HuH-7.5 (cell line): ENCODE measurements around the gene RSPO3.
A peak's percentile ranks its signal among the peaks of the same experiment; 100 is the strongest.

Experiments
- DNase-seq: peaks from one replicate; pipeline ENCODE4 v3.0.0; 2011; ENCODE audit warnings: low spot score

Gene RSPO3

DNA sequence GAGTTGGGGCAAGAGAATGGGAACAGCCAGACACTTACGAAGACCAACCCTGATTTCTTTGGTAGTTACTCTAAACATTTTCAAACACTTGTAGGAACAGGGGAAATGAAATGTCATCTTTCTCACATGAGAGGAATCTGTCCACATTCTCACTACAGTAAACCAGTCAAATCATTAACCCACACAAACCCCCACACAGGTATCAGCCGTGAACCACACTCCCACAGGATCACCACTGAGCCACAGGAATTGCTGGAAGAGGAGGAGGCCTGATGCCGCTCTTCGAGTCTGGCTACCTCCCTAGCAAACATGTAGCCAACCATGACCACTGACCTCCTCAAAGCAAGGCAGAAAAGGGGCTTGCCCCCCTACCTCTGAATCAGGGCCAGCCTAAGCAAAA lies 6.9 kb upstream of the RSPO3 start:
- no peak for DNase-seq

- no peak for DNase-seq
Observed at GRCh38 chr6:127114214-127114760, 4.2 kb upstream of the RSPO3 start.

DNA sequence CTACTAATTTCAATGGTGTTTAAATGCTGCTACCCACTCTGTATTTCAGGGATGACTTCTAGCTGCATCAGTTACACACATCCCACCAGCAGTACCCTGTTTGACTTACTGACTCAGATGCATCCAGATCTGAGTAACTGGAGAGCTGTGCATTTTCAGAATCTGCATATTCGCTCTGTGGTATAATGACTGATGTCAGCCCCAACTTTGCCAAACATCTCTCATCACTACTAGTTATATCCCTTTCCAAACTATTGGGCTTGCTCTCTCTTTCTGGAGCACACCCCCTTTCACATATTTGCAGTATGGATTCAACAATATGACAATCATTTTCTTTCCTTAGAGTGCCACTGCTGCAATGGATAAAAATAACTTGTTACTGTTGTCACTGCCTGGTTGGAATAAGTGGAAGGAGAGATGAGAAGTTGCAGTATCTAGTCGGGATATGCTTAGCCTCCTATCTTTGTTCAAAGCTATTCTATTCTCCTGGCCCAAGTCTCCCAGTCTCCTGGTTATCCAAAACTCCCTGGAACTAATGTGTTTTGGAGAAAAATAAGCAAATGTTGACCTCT lies 3.3 kb upstream of the RSPO3 start:
- DNase-seq, result no peak

- no peak for DNase-seq
Observed at GRCh38 chr6:127115746-127116145, 2.7 kb upstream of the RSPO3 start.

DNA sequence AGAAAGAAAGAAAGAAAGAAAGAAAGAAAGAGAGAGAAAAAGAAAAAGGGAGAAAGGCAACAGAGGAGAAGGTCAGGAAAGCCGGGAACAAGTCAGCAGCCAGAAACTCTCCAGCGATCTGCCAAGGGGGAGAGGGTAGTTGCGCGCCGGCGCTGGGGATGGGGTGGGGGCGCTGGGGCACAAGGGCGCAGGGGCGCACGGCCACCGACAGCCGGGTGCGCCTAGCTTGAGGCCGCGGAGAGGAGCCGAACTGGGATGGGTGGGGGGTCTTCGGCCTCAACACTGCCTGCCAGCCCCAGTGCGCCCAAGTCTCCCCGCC lies 533 bp upstream of the RSPO3 start:
- DNase-seq, result no peak

DNA sequence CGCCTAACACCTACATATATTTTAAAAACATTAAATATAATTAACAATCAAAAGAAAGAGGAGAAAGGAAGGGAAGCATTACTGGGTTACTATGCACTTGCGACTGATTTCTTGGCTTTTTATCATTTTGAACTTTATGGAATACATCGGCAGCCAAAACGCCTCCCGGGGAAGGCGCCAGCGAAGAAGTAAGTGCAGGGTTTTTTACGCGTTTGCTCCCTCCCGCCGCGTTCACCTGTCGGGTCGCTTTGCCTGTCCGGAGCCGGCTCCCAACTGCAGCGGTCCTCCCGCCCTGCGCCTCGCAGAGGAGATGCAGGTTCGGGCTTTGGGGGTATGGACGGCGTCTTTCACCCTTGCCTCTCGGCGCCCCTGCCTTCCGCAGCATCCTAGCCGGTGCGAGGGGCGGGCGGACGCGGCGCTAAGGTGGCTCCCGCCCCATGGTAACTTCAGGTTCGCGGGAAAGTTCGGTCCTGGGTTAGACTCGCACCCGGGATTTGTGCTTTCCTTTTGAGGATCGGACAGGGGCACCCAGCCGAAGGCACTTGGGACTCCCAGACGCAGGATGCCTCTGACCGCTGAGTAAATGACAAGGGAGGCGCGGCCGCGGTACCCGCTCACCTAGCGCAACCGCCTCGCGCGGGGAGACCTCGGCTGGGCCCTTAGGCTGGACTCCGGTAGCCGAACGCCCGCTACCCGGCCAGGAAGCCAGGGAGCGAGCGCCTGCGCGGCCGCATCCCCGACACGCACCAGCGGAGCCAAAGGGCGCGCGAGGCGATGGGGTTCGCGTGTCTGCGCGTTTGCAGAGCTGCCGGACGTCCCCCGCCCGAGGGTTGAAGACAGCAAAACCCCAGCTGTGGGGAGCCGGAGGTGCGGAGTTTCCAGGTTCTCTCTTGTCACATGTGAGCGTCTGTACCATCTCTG lies 891 bp downstream of the RSPO3 start:
- DNase-seq, result no peak

DNA sequence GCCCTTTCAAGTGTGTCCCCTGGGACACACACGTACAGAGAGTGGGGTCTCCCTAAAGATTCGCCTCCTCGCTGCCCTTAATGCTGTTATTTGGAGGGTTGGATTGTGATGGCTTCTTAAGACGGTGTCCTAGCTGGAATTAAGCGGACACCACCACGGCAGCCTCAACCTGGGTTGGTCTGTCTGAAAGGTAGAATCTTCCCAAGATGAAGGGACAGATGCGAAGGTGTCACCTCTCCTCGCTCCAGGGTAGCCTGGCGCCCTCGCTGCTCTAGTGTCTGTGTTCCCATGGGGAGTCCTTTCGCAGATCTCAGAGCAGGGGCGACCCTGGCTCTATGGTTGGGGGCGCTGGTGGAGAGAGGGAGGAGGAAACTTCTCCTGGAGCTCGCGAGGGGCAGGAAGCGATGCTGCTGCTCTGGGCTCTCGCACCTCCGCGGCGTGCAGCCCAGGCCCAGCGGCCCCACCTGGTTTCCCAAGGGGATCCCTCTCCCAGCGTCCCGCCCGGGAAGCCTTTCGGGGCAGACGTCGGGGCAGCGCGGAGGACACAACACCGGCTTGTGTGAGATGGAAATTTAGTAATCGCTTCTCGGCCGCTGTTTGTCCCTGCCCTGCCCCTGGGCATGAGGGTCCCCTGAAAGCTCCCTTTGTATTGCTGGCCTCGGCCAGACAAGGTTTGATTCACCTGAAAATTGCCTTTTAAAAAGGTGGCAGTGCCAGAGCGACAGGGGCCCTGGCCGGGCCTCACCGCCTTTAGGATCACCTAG lies 1.7 kb downstream of the RSPO3 start:
- DNase-seq, result no peak

DNA sequence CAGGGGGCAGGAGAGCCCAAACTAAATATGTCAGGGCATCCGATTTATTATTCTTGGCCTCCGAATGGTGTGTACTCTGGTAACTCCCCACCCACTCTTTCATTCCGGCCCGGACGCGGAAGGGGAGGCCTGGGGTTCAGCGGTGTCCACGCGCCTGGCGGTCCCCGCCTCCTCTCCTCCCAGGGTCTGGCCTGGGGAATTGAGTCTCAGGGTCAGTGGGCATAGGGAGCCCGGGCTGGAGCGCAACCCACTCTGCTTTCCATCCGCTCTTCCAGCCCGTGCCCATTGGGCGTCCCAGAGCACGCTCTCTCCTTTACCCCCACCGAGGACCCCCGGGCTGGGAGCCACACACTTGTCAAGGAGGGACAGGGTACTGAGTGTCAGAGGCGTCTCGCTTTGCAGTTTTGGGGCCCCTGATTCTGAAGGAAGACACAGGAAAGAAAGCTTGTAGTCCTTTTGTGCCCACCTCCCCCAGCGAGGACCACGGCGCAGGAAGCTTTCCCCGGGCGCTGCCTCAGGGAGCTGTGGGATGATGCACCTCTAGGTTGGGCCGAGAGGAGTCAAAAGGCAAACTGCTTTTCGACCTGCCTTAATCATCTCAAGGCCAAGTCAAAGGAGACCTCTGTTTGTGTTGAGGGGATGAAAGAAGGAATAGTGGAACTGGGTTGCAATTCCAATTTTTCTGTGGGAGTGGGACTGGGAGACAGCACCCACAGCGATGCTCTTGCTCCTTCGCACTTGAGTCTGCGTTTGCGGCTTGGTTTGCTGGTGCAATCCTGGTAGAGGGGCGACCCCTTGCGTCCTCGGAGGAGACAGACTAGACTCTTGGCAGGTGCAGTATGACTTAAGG lies 2.5 kb downstream of the RSPO3 start:
- peak; percentile 66 for DNase-seq

DNA sequence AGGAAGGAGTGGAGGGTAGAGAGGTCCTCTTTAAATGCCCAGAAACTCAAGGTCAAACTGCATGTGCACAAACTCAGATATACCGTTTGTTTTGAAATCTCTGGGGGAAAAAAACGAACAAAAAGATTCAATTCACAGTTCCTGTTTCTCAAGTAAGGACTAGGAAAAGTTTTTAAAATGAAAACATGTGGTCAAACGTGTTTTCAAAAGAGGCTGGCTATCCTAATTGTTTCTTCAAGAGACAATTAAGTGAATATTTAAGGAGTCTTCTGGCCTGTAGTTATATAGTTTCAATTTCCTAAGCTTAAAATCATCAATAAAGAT lies 3.1 kb downstream of the RSPO3 start:
- no peak for DNase-seq

DNA sequence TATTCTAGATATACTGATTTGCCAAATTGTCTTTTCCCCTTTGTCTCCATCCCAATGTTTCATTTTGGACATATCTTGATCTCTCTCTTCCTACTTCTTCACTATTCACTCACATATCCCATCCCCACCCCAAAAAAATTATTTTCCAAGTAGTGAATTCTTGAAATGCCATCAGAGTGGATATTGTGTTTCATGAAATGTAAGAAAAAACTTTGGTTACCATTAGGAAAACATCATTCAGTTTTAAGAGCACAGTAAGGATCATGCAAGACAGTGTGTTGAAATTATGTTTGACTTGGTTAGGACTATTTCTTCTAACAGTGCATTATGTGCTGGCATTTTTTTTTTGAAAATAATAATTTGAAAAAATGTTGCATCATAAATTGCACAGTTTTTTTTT lies 5.7 kb downstream of the RSPO3 start:
- DNase-seq, result no peak

DNA sequence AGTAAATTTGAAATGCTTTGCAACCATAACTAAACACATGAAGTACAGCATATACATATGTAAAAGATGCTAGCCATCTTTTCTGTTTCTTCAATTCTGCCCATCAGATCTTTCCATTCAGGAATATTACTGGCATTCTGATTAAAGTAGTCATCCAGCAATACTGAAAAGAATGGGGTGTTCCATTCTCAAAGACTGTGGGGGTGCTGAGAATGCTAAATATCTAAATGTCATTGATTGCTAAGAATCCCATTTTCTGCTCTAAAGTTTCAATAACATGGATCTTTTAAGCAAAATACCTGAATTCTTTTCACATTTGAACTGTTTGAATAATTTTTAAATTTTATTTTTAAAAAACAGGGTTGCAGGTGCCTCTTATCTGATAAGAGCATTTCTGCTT lies 6.2 kb downstream of the RSPO3 start:
- DNase-seq, result no peak

DNA sequence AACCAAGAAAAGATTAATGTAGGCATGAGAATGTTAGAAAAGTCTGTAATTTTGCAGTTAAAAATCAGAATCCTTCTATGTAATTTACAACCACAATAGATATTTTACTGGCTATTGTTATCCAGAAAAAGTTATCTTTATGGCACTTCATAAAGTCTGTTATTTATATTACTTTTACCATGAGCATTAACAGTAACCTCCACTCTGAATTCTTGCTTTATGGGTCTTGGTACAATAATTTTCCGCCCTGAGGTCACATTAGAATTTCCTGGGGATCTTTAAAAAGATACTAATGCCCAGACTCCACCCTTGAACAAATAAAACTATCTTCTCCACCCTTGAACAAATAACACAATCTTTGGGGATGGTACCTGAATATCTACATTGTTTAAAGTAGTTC lies 9.6 kb downstream of the RSPO3 start:
- no peak for DNase-seq

DNA sequence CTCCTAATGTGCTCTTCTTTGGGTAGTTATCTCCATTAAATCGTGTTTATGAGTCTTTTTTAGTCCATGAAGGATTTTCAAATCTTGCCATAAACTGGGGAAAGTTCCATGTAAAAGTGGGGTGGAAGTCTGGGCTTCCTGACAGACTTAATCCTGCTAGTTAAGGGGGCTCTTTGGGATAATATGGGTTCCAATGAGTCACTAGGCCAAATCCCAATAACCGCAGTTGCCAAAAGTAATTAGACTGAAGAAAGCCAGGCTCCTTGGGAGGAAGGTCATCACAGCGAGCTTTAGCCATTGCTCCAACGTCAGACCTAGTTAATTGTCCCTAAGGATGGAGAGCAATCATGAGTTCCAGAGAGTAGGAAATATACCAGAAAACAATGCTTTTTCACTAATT lies 10.8 kb downstream of the RSPO3 start:
- DNase-seq, result no peak

DNA sequence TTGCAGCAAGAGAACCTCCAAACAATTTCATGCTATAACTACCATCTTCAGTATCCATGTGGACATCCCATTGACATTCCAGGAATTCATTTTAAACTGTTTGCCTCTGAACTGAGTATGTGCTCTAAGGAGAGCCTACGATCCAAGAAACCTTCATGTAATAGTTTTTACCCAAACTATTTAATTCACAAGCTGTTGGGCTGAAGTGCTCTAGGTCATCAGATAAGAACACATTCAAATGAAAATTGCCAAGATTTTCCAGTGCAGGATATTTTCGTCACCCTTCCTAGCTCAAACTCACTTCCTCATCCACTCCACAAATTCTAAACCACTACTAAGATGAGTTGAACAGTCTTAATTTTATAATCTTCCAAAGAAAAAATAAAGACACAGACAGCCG lies 12.8 kb downstream of the RSPO3 start:
- DNase-seq, result no peak

DNA sequence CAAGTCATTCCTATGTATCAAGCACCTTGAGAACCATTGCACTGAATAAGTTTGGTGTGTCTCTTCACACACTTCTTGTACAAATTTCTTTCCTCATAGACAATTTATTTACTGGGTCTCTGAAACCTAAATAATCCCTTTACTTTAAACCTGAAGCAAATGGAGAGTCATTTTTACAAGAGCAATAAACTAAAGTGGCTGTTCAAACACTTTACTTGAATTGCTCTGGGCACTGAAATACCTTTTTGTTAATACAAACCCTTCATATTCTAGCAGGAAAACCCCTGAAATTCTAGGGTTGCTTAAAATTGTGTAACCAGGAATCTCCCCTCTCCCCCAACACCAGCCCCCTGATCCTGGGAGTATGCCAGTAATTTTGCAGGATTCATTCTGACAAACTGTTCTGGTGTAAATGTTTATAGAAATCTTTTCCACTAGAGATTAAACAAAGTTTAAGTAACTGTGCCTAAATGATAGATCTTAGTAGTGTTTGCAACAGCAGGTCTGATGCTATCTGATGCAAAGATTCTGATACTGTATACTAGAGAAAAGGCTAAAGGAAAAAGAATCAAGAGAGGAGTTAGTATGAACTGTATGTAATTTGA lies 13.4 kb downstream of the RSPO3 start:
- no peak for DNase-seq

DNA sequence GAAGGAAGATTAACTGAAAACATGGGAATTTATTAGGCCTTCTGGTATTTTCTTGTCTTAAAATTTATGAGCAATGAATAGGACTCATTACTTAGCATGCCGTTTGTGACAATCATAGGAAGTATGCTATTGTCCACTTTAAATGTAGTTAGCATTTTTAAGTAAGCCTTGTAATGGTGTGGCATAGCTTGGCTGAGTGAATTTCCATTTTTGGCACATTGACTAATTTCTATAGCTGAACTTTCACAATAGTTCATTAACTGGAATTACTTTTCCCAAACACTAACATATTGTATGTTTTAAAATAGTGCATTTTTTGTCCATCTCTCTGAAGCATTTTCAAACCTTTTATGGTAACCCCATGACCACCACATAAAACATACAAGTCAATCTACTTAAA lies 15.7 kb downstream of the RSPO3 start:
- DNase-seq, result no peak

DNA sequence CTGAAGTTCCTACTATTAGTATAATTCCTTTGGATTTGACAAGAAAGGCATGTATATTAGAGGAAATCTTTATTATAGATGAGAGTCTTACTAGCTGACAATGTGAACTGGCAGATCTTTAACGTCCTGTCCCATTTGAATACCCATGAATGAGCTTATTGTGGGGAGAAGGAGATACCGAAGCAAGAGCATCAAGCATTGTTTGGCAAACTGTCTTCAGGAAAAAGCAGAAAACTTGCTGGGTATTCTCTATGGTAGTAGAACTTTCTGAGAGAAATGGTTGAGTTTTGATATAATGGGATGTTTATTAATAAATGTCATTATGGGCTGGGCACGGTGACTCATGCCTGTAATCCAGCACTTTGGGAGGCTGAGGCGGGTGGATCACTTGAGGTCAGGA lies 18.3 kb downstream of the RSPO3 start:
- no peak for DNase-seq

DNA sequence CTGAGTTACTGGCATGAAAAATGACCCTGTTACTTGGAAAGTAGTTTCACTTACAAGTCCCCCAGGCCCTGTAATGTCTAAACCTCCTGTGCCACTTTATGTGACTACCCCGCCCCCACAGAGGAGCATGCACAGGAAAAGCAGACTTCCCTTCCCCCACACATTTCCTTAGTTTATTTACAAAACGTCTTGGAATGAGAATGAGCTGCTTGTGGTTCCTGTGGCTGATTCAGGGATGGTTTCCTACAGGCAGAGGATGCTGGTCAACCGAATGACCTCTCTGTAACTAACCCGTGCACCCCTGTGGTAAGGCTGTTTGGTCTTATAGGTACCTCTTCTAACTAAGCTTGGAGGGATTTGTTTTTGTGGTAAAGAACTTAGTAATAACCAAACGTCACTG lies 28.5 kb downstream of the RSPO3 start:
- DNase-seq, result no peak

DNA sequence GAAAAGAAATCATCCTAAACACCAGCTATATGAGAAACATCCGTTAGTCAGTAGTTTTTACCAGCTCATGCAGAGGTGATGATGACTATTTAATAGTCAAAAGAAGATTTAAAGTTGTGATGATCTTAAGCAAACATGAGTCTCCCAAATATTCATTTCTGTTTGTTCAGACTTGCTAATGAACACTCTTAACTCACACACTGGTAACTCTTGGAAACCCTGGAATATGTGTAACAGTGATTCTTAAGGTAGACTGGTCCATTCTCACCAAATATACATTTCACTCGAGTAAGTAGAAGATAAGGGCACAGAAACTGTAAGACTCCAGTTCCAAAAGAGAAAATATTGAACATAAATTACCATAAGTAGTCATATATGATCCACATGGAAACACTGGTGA lies 29.1 kb downstream of the RSPO3 start:
- no peak for DNase-seq

DNA sequence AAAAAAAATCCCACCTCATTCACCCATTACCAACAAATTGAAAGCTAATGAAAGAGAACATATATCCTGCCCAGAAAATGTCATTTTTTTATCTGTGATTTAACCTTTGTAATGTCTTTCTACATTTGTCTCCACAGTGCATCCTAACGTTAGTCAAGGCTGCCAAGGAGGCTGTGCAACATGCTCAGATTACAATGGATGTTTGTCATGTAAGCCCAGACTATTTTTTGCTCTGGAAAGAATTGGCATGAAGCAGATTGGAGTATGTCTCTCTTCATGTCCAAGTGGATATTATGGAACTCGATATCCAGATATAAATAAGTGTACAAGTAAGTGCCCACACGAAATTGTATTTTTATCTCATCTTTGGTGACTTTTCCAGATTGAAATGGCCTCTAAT lies 30.0 kb downstream of the RSPO3 start:
- no peak for DNase-seq

DNA sequence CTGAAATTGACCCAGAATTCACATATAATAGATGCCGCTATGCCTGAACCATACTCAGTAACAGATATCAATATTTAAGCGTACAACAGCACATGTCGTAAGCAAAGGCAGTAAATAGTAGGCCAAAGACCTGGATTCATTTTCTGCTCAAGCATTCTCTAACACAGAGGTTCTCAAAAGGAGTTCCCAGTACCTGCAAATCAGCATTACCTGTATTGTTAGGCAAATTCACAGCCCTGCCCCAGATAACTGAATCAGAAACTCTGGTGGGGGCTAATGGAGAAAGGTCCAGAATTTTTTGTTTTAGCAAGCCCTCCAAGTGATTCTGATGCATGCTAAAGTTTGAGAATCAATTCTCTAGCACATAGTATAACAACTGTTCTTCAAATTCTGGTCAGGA lies 36.0 kb downstream of the RSPO3 start:
- DNase-seq, result no peak

DNA sequence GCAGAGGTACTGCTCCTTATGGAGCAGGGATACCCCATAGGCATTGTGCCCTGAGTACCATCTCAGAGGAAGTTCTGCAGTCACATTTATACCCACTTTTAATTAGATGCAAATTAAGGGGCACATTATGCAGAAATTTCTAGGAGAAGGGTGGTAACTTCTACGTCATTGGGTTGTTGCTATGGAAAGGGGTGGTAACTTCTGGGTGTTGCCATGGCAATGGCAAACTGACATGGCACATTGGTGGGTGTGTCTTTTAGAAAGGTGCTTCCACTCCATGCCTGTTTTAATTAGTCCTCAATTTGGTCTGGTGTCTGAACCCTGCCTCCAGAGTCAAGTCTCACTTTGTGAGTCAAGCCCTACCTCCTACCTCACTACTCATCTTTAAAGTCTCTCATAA lies 42.0 kb downstream of the RSPO3 start:
- no peak for DNase-seq
